Keratinocyte (primary cell): ENCODE results near the gene ACTRT3. TPM values are rescaled to one million over a fixed set of nuclear protein-coding genes. Genes with fewer than 3 reads are reported as not detected.
A peak's percentile ranks its signal among the peaks of the same experiment; 100 is the strongest.

Experiments used
- DNase-seq: peaks from one replicate; pipeline ENCODE4 v3.0.0-alpha.2; 2011; ENCODE audit warnings: low read depth, missing footprints, low spot score
- FAIRE-seq: peaks from 2 replicates; lab custom pipeline; 2011; peaks lifted over from hg19 to GRCh38; lab: Jason Lieb, UNC
- H2AFZ ChIP-seq: 2 replicates; pipeline ENCODE4 v1.6.0; 2012; ENCODE audit warnings: low read length, control low read depth, inconsistent platforms; ENCODE audit not compliant: control insufficient read depth
- H3K27ac ChIP-seq: 2 replicates; pipeline ENCODE4 v1.5.1; 2011; ENCODE audit warnings: low read length; ENCODE audit not compliant: control insufficient read depth, insufficient read depth
- H3K27me3 ChIP-seq: 3 replicates; pipeline ENCODE4 v1.6.0; 2011; ENCODE audit warnings: low read length; ENCODE audit not compliant: control insufficient read depth, insufficient read depth; ENCODE audit errors: extremely low read depth
- H3K36me3 ChIP-seq, 2 experiments: 2 replicates in 1 of 2; 3 replicates in 1 of 2; pipeline ENCODE4 v1.5.1; 2011; ENCODE audit warnings: low read length in 2 of 2, mild to moderate bottlenecking in 1 of 2; ENCODE audit not compliant: control insufficient read depth in 2 of 2, insufficient read depth in 2 of 2; ENCODE audit errors: extremely low read depth in 1 of 2
- H3K4me1 ChIP-seq: 3 replicates; pipeline ENCODE4 v1.5.1; 2011; ENCODE audit warnings: low read length; ENCODE audit not compliant: control insufficient read depth, insufficient read depth; ENCODE audit errors: extremely low read depth
- H3K4me2 ChIP-seq: 3 replicates; pipeline ENCODE4 v1.6.0; 2011; ENCODE audit warnings: low read depth, low read length; ENCODE audit not compliant: control insufficient read depth, insufficient read depth; ENCODE audit errors: extremely low read depth
- H3K4me3 ChIP-seq, 3 experiments: fragments of 200-600 bp in 1 of 3; sonication (generic) in 1 of 3; 2 replicates in 2 of 3; 3 replicates in 1 of 3; pipeline ENCODE4 v1.5.1; 2011 to 2016; ENCODE audit warnings: low read length in 3 of 3, mild to moderate bottlenecking in 3 of 3, control low read depth in 2 of 3, inconsistent platforms in 1 of 3, low read depth in 1 of 3, mixed read lengths in 1 of 3, mixed run types in 1 of 3, moderate library complexity in 1 of 3; ENCODE audit not compliant: control insufficient read depth in 2 of 3, insufficient read depth in 2 of 3; ENCODE audit errors: extremely low read depth in 1 of 3
- H3K79me2 ChIP-seq: 2 replicates; pipeline ENCODE4 v1.6.0; 2012; ENCODE audit warnings: low read length; ENCODE audit not compliant: control insufficient read depth, insufficient read depth
- H3K9ac ChIP-seq: 3 replicates; pipeline ENCODE4 v1.6.0; 2011; ENCODE audit warnings: low read length; ENCODE audit not compliant: control insufficient read depth, insufficient read depth; ENCODE audit errors: extremely low read depth
- H3K9me1 ChIP-seq: 3 replicates; pipeline ENCODE4 v1.6.0; 2011; ENCODE audit warnings: low read length; ENCODE audit not compliant: control insufficient read depth, insufficient read depth; ENCODE audit errors: extremely low read depth
- H3K9me3 ChIP-seq: 2 replicates; pipeline ENCODE4 v1.5.1; 2012; ENCODE audit warnings: low read depth, low read length; ENCODE audit not compliant: control insufficient read depth
- H4K20me1 ChIP-seq: 3 replicates; pipeline ENCODE4 v1.6.0; 2011; ENCODE audit warnings: low read length; ENCODE audit not compliant: control insufficient read depth, insufficient read depth; ENCODE audit errors: extremely low read depth
- EZH2 ChIP-seq: IDR thresholded peaks from one replicate; pipeline ENCODE4 v1.6.1; 2012; ENCODE audit warnings: inconsistent platforms, mild to moderate bottlenecking, low read length, moderate library complexity
- dilution Hi-C: fragments of 300-500 bp; cut with MboI; formaldehyde crosslinking; loops from one replicate; pipeline ENCODE4 v1.7.0; 2020; ENCODE audit warnings: low sequenced_read_pairs; ENCODE audit not compliant: extremely low pct_ligation_motif_present
- polyA plus RNA-seq, 5 experiments: library from polyadenylated mRNA; depleted of rRNA in 3 of 5; stranded (reverse) in 3 of 5; stranded (forward) in 1 of 5; unstranded in 1 of 5; fragments of >200 nt; gene quantifications; 1 replicate in 1 of 5; 2 replicates in 3 of 5; 3 replicates in 1 of 5; pipeline versions ENCODE4 v1.2.1 to v1.2.3, GENCODE V29; 2011 to 2012; ENCODE audit warnings: missing spikeins in 2 of 5, low read depth in 1 of 5, low replicate concordance in 1 of 5
- TF ChIP-seq, protein P1 (sequence below), 3 experiments: IDR thresholded peaks in 1 of 3; conservative IDR thresholded peaks in 1 of 3; optimal IDR thresholded peaks in 1 of 3; 2 replicates in 2 of 3; 3 replicates in 1 of 3; pipeline versions ENCODE3 to v1.5.1; 2011; ENCODE audit warnings: low read length in 3 of 3, mild to moderate bottlenecking in 3 of 3, moderate library complexity in 2 of 3, control low read depth in 1 of 3, inconsistent platforms in 1 of 3; ENCODE audit not compliant: insufficient read depth in 2 of 3; ENCODE audit errors: extremely low read depth in 1 of 3

The ACTRT3 gene
- polyA plus RNA-seq, 1 donor (not counting 4 experiments of a cell fraction or from before 2014, with no cell fraction given), result 2.9 TPM

DNA sequence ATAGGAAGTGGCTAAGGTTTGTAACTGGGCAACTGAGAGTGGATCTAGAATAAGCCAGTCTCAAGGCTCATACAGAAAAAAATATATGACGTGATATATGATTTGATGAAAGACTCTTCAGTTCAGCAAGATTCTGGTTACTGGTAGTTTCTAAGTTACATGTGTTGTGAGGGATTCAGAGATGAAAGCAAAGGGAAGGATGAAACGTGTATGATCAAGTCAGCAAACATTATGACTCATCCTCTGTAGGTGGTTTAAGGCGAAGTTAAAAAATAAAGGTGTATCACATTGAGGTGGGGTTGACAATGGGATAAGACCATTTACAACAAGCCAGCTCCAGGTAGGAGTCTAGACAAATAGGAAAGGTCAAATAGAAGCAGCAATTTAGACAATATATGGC lies 20.7 kb downstream of the ACTRT3 start:
- H3K4me3 ChIP-seq, result peak overlapping the region in 1 of 3 experiments; percentile 7
- H3K9ac ChIP-seq, result no peak overlapping the region
- H3K27me3 ChIP-seq, result no peaks in the 10 kb centered on the region
- H3K4me1 ChIP-seq, result peaks cover 15% of the 10 kb centered on the region
- H3K9me3 ChIP-seq, result no peaks in the 10 kb centered on the region
- dilution Hi-C loops, result no loop called here
- H3K27ac ChIP-seq, result peak overlapping the region; percentile 58
- TF ChIP-seq, protein P1, sequence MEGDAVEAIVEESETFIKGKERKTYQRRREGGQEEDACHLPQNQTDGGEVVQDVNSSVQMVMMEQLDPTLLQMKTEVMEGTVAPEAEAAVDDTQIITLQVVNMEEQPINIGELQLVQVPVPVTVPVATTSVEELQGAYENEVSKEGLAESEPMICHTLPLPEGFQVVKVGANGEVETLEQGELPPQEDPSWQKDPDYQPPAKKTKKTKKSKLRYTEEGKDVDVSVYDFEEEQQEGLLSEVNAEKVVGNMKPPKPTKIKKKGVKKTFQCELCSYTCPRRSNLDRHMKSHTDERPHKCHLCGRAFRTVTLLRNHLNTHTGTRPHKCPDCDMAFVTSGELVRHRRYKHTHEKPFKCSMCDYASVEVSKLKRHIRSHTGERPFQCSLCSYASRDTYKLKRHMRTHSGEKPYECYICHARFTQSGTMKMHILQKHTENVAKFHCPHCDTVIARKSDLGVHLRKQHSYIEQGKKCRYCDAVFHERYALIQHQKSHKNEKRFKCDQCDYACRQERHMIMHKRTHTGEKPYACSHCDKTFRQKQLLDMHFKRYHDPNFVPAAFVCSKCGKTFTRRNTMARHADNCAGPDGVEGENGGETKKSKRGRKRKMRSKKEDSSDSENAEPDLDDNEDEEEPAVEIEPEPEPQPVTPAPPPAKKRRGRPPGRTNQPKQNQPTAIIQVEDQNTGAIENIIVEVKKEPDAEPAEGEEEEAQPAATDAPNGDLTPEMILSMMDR (optimal IDR thresholded peaks at IDR 0.05 in 1 of 3, IDR thresholded peaks at IDR 0.05 in 1 of 3, conservative IDR thresholded peaks at IDR 0.05 in 1 of 3; ENCODE audit: extremely low read depth in 1 of 3, insufficient read depth in 2 of 3, low read length in 3 of 3), result no peak
- TF ChIP-seq EZH2, result no peak
- FAIRE-seq, result peak; percentile 93
- no peak overlapping the region for H2AFZ ChIP-seq
- H3K79me2 ChIP-seq, result no peaks in the 10 kb centered on the region
- no peaks in the 10 kb centered on the region for H4K20me1 ChIP-seq
- no peaks in the 10 kb centered on the region for H3K36me3 ChIP-seq
- DNase-seq, result peak; percentile 48
- peak overlapping the region; percentile 58 for H3K4me2 ChIP-seq
- no peaks in the 10 kb centered on the region for H3K9me1 ChIP-seq

DNA sequence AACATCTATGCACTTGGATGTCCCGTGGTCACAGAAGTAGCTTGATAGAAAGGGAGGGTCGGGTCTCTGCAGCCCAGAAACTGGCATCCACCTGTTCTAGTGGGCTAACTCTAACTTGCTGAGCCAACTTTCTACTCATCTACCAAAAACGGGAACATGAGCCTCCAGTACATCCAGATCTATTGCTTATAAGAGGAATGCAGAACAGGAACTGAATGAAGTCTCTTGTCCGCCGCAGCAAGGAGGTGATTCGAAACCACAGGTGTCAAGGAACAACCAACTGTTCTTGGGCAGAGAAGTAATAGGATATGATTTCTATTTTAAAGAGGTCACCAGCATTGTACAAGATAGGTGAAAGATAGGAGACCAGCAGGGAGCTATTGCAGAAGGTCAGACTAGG lies 22.4 kb downstream of the ACTRT3 start:
- Histone ChIP-seq H4K20me1 (no peaks in the 10 kb centered on the region), H3K4me1 (peaks cover 15% of the 10 kb centered on the region), H3K9ac (no peak overlapping the region), H3K9me1 (no peaks in the 10 kb centered on the region), H3K27ac (no peak overlapping the region), H3K9me3 (no peaks in the 10 kb centered on the region), H2AFZ (no peak overlapping the region), H3K4me3 (no peak overlapping the region), H3K27me3 (no peaks in the 10 kb centered on the region), H3K36me3 (no peaks in the 10 kb centered on the region), H3K4me2 (no peak overlapping the region), H3K79me2 (no peaks in the 10 kb centered on the region)
- TF ChIP-seq EZH2, result no peak
- TF ChIP-seq, protein P1 (optimal IDR thresholded peaks at IDR 0.05 in 1 of 3, IDR thresholded peaks at IDR 0.05 in 1 of 3, conservative IDR thresholded peaks at IDR 0.05 in 1 of 3; ENCODE audit: extremely low read depth in 1 of 3, insufficient read depth in 2 of 3, low read length in 3 of 3), result no peak
- dilution Hi-C loops, result no loop called here
- DNase-seq (no peak), FAIRE-seq (no peak)
